Stimulated activated naive CD8-positive, alpha-beta T cell treated with anti-CD3 and anti-CD28 coated beads, Interleukin-15, Interleukin-2, amounts not matched to agents 100 ng/mL and 50 ng/mL, for 24 hours (primary cell): ENCODE data around the gene USP48.
A peak's percentile ranks its signal among the peaks of the same experiment; 100 is the strongest.
"Not testable (repeated sequence)": the region's sequence is repeated elsewhere in the genome, so short reads cannot be mapped to it uniquely, and the experiment has no call there.

ENCODE experiments used
- H3K27ac Mint-ChIP-seq: one replicate; pipeline ENCODE4 v1.8.0; 2021; ENCODE audit warnings: mild to moderate bottlenecking, mixed read lengths
- H3K27me3 Mint-ChIP-seq: one replicate; pipeline ENCODE4 v1.8.0; 2021; ENCODE audit warnings: mixed read lengths
- H3K36me3 Mint-ChIP-seq: one replicate; pipeline ENCODE4 v1.8.0; 2021; ENCODE audit warnings: low read depth, mixed read lengths
- H3K4me1 Mint-ChIP-seq: one replicate; pipeline ENCODE4 v1.8.0; 2021; ENCODE audit warnings: low read depth, mixed read lengths
- H3K4me3 Mint-ChIP-seq: one replicate; pipeline ENCODE4 v1.8.0; 2021; ENCODE audit warnings: mild to moderate bottlenecking, mixed read lengths
- H3K9me3 Mint-ChIP-seq: one replicate; pipeline ENCODE4 v1.8.0; 2021; ENCODE audit warnings: mixed read lengths

The USP48 gene

GRCh38 chr1:21794656-21795055 lies 11.7 kb upstream of the USP48 start:
- H3K36me3 Mint-ChIP-seq, result no peaks in the 10 kb centered on the region
- H3K9me3 Mint-ChIP-seq, result peaks cover 4% of the 10 kb centered on the region
- no peaks in the 10 kb centered on the region for H3K27me3 Mint-ChIP-seq
- no peak overlapping the region for H3K27ac Mint-ChIP-seq
- no peak overlapping the region for H3K4me3 Mint-ChIP-seq
- H3K4me1 Mint-ChIP-seq, result peaks cover 9% of the 10 kb centered on the region

GRCh38 chr1:21793104-21793503 lies 10.2 kb upstream of the USP48 start:
- Mint-ChIP-seq H3K9me3 (peaks cover 4% of the 10 kb centered on the region), H3K4me3 (no peak overlapping the region), H3K36me3 (no peaks in the 10 kb centered on the region)

GRCh38 chr1:21786640-21787039 lies 3.7 kb upstream of the USP48 start:
- Mint-ChIP-seq H3K9me3 (no peaks in the 10 kb centered on the region), H3K36me3 (no peaks in the 10 kb centered on the region), H3K27ac (no peak overlapping the region), H3K27me3 (no peaks in the 10 kb centered on the region), H3K4me3 (no peak overlapping the region), H3K4me1 (peaks cover 16% of the 10 kb centered on the region)

More at GRCh38 chr1:21793104-21793503, 10.2 kb upstream of the USP48 start:
- Mint-ChIP-seq H3K4me1 (peaks cover 9% of the 10 kb centered on the region), H3K27me3 (no peaks in the 10 kb centered on the region), H3K27ac (no peak overlapping the region)

- H3K27me3 Mint-ChIP-seq, H3K9me3 Mint-ChIP-seq, H3K36me3 Mint-ChIP-seq, H3K27ac Mint-ChIP-seq, H3K4me3 Mint-ChIP-seq: not testable (repeated sequence)
- H3K4me1 Mint-ChIP-seq, result peaks cover 15% of the 10 kb centered on the region
Measured at GRCh38 chr1:21785764-21786163, 2.8 kb upstream of the USP48 start.

GRCh38 chr1:21783679-21784603 lies 992 bp upstream of the USP48 start:
- Mint-ChIP-seq H3K4me1 (peaks cover 32% of the 10 kb centered on the region), H3K9me3 (no peaks in the 10 kb centered on the region), H3K4me3 (peak overlapping the region; percentile 89), H3K27me3 (no peaks in the 10 kb centered on the region), H3K27ac (peak overlapping the region; percentile 100), H3K36me3 (peaks cover 11% of the 10 kb centered on the region)

- H3K9me3 Mint-ChIP-seq, result no peaks in the 10 kb centered on the region
- no peaks in the 10 kb centered on the region for H3K27me3 Mint-ChIP-seq
- peak overlapping the region; percentile 89 for H3K4me3 Mint-ChIP-seq
- peak overlapping the region; percentile 100 for H3K27ac Mint-ChIP-seq
- peaks cover 43% of the 10 kb centered on the region for H3K4me1 Mint-ChIP-seq
- peaks cover 16% of the 10 kb centered on the region for H3K36me3 Mint-ChIP-seq
Measured at GRCh38 chr1:21782349-21782867, 541 bp downstream of the USP48 start.

DNA sequence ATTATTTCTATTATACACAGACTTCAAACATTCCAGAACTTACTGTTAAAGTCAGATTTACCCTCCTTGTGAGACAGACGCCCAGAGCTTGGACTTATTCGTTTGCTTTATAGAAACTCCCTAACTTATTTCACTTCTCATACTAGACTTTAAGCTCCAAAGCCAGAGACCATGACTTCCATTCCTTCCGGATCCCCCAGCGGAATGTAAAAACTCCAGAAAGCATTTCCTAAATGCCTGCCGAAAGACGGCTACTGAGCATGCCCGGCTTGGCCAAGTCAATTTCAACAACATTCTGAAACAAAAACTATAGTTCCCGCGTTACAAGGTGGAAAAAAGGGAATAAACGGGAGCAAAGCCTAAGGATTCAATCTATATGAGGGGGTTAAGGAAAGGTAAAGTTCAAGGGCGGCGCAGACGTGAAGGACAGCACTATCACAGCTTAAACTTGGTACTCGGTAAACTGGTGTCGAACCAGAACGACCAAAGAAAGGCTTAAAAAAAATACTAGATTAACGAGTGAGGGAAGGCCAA lies 1.1 kb downstream of the USP48 start:
- peaks cover 48% of the 10 kb centered on the region for H3K4me1 Mint-ChIP-seq
- H3K27ac Mint-ChIP-seq, result peak overlapping the region; percentile 100
- peak overlapping the region; percentile 89 for H3K4me3 Mint-ChIP-seq
- H3K9me3 Mint-ChIP-seq, result no peaks in the 10 kb centered on the region
- peaks cover 16% of the 10 kb centered on the region for H3K36me3 Mint-ChIP-seq
- no peaks in the 10 kb centered on the region for H3K27me3 Mint-ChIP-seq

GRCh38 chr1:21779613-21780521 lies 3.1 kb downstream of the USP48 start:
- Mint-ChIP-seq H3K4me3 (peak overlapping the region; percentile 81), H3K27ac (peak overlapping the region; percentile 100), H3K36me3 (peaks cover 16% of the 10 kb centered on the region), H3K9me3 (no peaks in the 10 kb centered on the region), H3K4me1 (peaks cover 63% of the 10 kb centered on the region), H3K27me3 (no peaks in the 10 kb centered on the region)

GRCh38 chr1:21778405-21778727 lies 4.6 kb downstream of the USP48 start:
- H3K36me3 Mint-ChIP-seq, result peaks cover 16% of the 10 kb centered on the region
- H3K4me1 Mint-ChIP-seq, result peaks cover 65% of the 10 kb centered on the region

DNA sequence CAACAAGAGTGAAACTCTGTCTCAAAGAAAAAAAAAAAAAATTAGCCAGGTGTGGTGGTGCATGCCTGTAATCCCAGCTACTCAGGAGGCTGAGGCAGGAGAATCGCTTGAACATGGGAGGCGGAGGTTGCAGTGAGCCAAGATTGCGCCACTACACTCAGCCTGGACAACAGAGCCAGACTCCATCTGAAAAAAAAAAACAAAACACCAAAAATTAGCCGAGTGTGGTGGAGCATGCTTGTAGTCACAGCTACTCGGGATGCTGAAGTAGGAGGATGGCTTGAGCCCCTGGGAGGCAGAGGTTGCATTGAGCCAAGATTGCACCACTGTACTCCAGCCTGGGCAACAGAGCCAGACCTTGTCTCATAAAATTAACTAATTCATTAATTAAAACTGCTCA lies 6.0 kb downstream of the USP48 start:
- H3K4me3 Mint-ChIP-seq, H3K27me3 Mint-ChIP-seq, H3K27ac Mint-ChIP-seq, H3K9me3 Mint-ChIP-seq: not testable (repeated sequence)
- peaks cover 16% of the 10 kb centered on the region for H3K36me3 Mint-ChIP-seq
- peaks cover 72% of the 10 kb centered on the region for H3K4me1 Mint-ChIP-seq

More at GRCh38 chr1:21778405-21778727, 4.6 kb downstream of the USP48 start:
- no peaks in the 10 kb centered on the region for H3K9me3 Mint-ChIP-seq
- peak overlapping the region; percentile 37 for H3K4me3 Mint-ChIP-seq
- peak overlapping the region; percentile 56 for H3K27ac Mint-ChIP-seq
- no peaks in the 10 kb centered on the region for H3K27me3 Mint-ChIP-seq

GRCh38 chr1:21775985-21776562 lies 6.9 kb downstream of the USP48 start:
- H3K9me3 Mint-ChIP-seq, result no peaks in the 10 kb centered on the region
- H3K27ac Mint-ChIP-seq, result peak overlapping the region; percentile 18
- no peaks in the 10 kb centered on the region for H3K27me3 Mint-ChIP-seq
- H3K4me3 Mint-ChIP-seq, result no peak overlapping the region
- H3K4me1 Mint-ChIP-seq, result peaks cover 70% of the 10 kb centered on the region
- peaks cover 16% of the 10 kb centered on the region for H3K36me3 Mint-ChIP-seq

DNA sequence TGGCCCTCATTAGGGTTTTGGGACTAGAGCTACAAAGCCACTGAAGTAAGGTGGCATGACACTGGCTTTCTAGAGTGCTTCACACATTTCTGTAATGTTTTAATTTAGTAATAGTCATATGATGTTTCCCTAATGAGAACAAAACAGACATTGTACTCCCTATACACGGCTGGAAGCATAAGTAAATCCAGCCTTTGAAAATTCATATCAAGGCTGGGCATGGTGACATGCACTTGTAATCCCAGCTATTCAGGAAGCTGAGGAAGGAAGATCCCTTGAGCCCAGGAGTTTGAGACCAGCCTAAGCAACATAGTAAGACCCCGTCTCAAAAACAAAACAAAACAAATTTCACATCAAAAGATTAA lies 7.4 kb downstream of the USP48 start:
- H3K27ac Mint-ChIP-seq, result peak overlapping the region; percentile 26

GRCh38 chr1:21774835-21775549 lies 8.0 kb downstream of the USP48 start:
- Mint-ChIP-seq H3K4me3 (no peak overlapping the region), H3K4me1 (peaks cover 70% of the 10 kb centered on the region), H3K36me3 (peaks cover 14% of the 10 kb centered on the region), H3K9me3 (no peaks in the 10 kb centered on the region), H3K27ac (peak overlapping the region; percentile 26), H3K27me3 (no peaks in the 10 kb centered on the region)

More for the DNA sequence above, 7.4 kb downstream of the USP48 start:
- Mint-ChIP-seq H3K9me3 (no peaks in the 10 kb centered on the region), H3K27me3 (no peaks in the 10 kb centered on the region), H3K4me3 (no peak overlapping the region), H3K36me3 (peaks cover 15% of the 10 kb centered on the region), H3K4me1 (peaks cover 70% of the 10 kb centered on the region)

DNA sequence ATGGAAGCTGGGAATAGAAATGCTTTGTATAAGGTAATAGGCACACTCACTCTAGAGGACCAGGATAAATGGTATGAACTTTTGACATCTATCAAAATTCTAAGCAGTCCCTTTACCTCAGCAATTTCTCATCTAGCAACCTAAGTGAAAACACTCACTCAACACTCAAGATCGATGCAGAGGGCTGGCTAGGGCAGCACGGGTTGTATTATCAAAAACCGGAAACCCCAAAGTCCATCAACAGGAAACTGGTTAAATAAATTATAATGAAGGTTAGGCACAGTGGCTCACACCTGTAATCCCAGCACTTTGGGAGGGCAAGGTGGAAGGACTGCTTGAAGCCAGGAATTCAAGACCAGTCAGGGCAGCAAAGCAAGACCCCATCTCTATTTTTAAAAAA lies 9.4 kb downstream of the USP48 start:
- Mint-ChIP-seq H3K27me3 (no peaks in the 10 kb centered on the region), H3K36me3 (peaks cover 16% of the 10 kb centered on the region), H3K27ac (no peak overlapping the region), H3K4me1 (peaks cover 66% of the 10 kb centered on the region), H3K4me3 (no peak overlapping the region), H3K9me3 (no peaks in the 10 kb centered on the region)
